K562 (cell line): Measurements from ENCODE around the gene PBRM1. TPM values are rescaled to one million over a fixed set of nuclear protein-coding genes. Genes with fewer than 3 reads are reported as not detected.
A peak's percentile ranks its signal among the peaks of the same experiment; 100 is the strongest.

Experiments used
- ARID1B ChIP-seq: fragments of 450-650 bp; IDR thresholded peaks from 2 replicates; pipeline ENCODE4 v1.6.1; 2016; ENCODE audit warnings: antibody characterized with exemption, mild to moderate bottlenecking, inconsistent platforms
- ATF1 ChIP-seq, 2 experiments: fragments of 450-650 bp in 1 of 2; IDR thresholded peaks; 2 replicates each; pipeline ENCODE4 v1.6.1; 2016; ENCODE audit warnings: missing compliant biosample characterization in 1 of 2, missing genetic modification characterization in 1 of 2
- ATF3 ChIP-seq, 2 experiments: fragments of 450-650 bp in 1 of 2; sonication (generic) in 1 of 2; formaldehyde crosslinking in 1 of 2; IDR thresholded peaks in 1 of 2; conservative IDR thresholded peaks in 1 of 2; 2 replicates each; pipeline versions ENCODE4 v1.6.1 to v1.8.1; 2016 to 2023; ENCODE audit warnings: mild to moderate bottlenecking in 2 of 2, moderate library complexity in 2 of 2, inconsistent platforms in 1 of 2, missing genetic modification reagents in 1 of 2
- CHD7 ChIP-seq: fragments of 200-600 bp; sonication (generic); IDR thresholded peaks from one replicate; pipeline ENCODE4 v1.6.1; 2012; ENCODE audit warnings: mild to moderate bottlenecking, low read depth, low read length, inconsistent platforms
- ELF4 ChIP-seq: fragments of 450-650 bp; formaldehyde crosslinking; IDR thresholded peaks from 2 replicates; pipeline ENCODE4 v1.4.0; 2022; ENCODE audit warnings: missing genetic modification characterization
- HSF4 ChIP-seq: fragments of 250-450 bp; sonication (Bioruptor Pico); IDR thresholded peaks from 2 replicates; pipeline ENCODE4 v2.1.2; 2022; ENCODE audit warnings: mild to moderate bottlenecking, moderate library complexity, borderline replicate concordance
- LCOR ChIP-seq: sonication (generic); formaldehyde crosslinking; IDR thresholded peaks from 2 replicates; pipeline ENCODE4 v1.8.0; 2022; ENCODE audit warnings: mild to moderate bottlenecking, missing genetic modification reagents
- NFE2 ChIP-seq: IDR thresholded peaks from 2 replicates; pipeline ENCODE4 v1.6.1; 2014; ENCODE audit warnings: antibody characterized with exemption, low read depth
- STAG1 ChIP-seq: sonication (generic); formaldehyde crosslinking; IDR thresholded peaks from 2 replicates; pipeline ENCODE4 v1.5.0; 2020; ENCODE audit warnings: missing genetic modification reagents, borderline replicate concordance
- TBL1XR1 ChIP-seq, 2 experiments: IDR thresholded peaks; 2 replicates each; pipeline ENCODE4 v1.6.1; 2012; ENCODE audit warnings: improper control_type of control experiment in 2 of 2, low read length in 2 of 2, mild to moderate bottlenecking in 1 of 2
- WHSC1 ChIP-seq: IDR thresholded peaks from one replicate; pipeline ENCODE4 v1.6.1; 2012; ENCODE audit warnings: low read length, control low read depth, inconsistent platforms
- ZNF589 ChIP-seq: fragments of 200-800 bp; sonication (Bioruptor generic); IDR thresholded peaks from 2 replicates; pipeline ENCODE4 v1.6.1; 2016; ENCODE audit warnings: low read depth, missing genetic modification characterization, missing compliant biosample characterization
- polyA plus RNA-seq, 8 experiments: library from polyadenylated mRNA; depleted of rRNA in 4 of 8; stranded (reverse) in 5 of 8; unstranded in 3 of 8; fragments of >200 nt; fragmentation: Nextera tagmentation in 2 of 8; fragmentation: Illumina TruSeq in 1 of 8; extraction: Ambion mirVana in 2 of 8; extraction: Trizol in 1 of 8; gene quantifications; 2 replicates each; pipeline versions ENCODE4 v1.2.1 to v1.2.3, GENCODE V29; 2011 to 2014; ENCODE audit warnings: inconsistent platforms in 1 of 8, missing spikeins in 1 of 8
- total RNA-seq, 7 experiments: library from RNA; depleted of rRNA in 6 of 7; stranded (reverse); fragments of >200 nt in 6 of 7; fragmentation: Illumina TruSeq in 2 of 7; extraction: Trizol in 2 of 7; gene quantifications; 2 replicates each; pipeline versions ENCODE4 v1.2.1 to v1.2.3, GENCODE V29; 2011 to 2021; ENCODE audit warnings: low replicate concordance in 1 of 7

PBRM1 gene
- total and polyA plus RNA-seq, 9 of the 15 experiments (the other 6 are each of a cell fraction or from before 2014, with no cell fraction given): 3.9 to 31.8 (median 19.0) TPM

GRCh38 chr3:52609316-52609815 is 76.3 kb downstream of the PBRM1 start (continued):
- TF ChIP-seq CHD7: no peak
- no peak for TF ChIP-seq ELF4
- no peak for TF ChIP-seq WHSC1
- peak; percentile 39; the same call in 1 of the 2 replicates for TF ChIP-seq ARID1B
- no peak for TF ChIP-seq TBL1XR1 (IDR thresholded peaks at IDR 0.05; ENCODE audit: low read length in 2 of 2)
- TF ChIP-seq ATF1 (CRISPR knock-in tag; IDR thresholded peaks at IDR 0.05): no peak
- TF ChIP-seq ATF1 (tag; IDR thresholded peaks at IDR 0.05): no peak
- TF ChIP-seq LCOR: no peak
- TF ChIP-seq STAG1 (CRISPR knock-in tag): no peak
- no peak for TF ChIP-seq ZNF589 (CRISPR knock-in tag)
- peak; percentile 73 for TF ChIP-seq ATF3 (IDR thresholded peaks at IDR 0.05)
- TF ChIP-seq ATF3 (CRISPR knock-in tag; conservative IDR thresholded peaks at IDR 0.05): no peak
- TF ChIP-seq NFE2: peak; percentile 18; the same call in 1 of the 2 replicates
- no peak for TF ChIP-seq HSF4
